Measurements from ENCODE around the gene ZNF334.

Gene ZNF334

DNA sequence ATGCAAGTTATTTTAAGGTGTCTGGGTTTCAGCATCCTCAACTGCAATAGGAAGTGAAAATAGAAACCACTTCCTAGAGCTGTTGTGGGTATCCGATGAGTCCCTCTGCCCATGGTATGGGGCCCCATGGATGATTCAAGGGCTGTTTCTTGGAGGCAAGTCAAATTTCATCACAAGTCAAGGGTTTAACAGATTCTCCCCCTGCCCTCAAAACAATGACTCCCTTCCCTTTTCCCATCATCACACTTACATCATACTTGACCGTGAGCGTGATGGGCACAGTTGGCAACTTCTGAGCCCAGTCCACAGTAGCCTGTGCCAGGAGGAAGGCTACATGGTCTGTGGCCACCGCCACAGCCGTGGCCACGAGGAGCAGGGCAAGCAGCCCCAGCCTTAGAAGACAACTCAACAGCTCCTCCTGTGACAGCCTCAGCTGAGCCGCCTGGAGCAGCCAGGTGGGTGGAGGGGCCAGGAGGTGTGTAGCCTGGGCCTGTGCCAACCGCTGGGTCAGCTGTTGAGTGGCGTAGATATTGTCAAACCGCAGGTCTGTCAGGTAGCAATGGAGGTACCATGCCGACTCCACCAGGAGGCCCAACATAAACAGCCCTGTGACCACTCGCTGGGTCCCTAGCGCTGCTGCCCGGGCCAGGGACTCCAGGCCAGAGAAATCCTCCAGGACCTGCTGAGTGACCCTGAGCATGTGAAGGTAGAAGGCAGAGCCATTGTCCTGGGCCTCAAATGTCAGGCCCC, 31.9 kb upstream of the ZNF334 start:
- DNase-seq: peak; percentile 24

DNA sequence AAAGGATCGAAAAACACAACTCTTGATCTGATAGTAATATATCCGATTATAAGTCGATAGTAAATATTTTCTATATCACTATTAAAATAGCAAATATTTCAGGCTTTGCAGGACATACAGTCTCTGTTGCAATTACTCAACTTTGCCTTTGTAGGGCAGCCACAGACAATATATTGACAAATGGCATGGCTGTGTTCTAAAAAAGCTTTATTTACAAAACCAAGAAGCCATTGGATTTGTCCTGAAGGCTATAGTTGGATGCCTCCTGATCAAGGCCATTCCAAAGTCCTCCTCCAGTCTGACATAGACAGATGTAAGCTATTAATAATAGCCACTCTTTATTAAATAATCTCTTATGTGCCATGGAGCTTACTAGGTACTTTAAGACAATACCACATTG, 31.2 kb upstream of the ZNF334 start:
- no peak for DNase-seq

GRCh38 chr20:46543959-46544358, 30.6 kb upstream of the ZNF334 start:
- DNase-seq: no peak

GRCh38 chr20:46543033-46543432, 29.7 kb upstream of the ZNF334 start:
- no peak for DNase-seq

DNA sequence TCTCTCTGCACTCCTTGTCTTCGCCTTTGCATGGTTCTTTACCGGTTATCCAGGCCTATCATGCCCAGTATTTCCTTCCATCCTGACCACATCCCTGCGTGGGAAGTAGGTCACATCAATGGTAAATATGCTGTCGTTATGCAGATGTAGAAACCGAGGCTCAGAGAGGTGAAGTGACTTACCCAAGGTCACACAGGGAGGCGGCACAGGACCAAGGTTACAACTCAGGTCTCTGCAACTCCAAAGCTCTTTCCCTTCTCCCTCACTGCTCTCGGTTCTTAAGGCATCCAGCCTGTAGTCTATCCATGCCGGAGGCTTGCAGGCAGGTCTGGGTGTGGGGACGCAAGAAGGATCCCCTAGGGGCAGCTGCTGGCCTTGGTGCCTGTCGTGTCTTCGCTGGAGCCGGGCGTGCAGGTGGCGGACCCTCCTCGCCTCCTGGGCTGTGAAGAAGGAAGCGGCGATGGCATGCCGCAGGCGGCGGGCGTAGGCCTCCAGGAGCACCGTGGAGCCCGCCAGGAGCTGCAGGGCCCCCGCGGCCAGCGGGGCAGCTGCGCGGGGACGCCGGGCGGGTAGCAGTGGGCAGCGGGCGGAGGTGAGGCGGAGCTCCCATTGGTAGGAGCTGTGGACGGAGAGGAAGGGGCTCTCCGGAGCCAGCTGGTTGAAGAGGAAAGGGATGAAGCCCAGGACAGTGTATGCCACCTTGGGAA, 28.0 kb upstream of the ZNF334 start:
- no peak for DNase-seq

DNA sequence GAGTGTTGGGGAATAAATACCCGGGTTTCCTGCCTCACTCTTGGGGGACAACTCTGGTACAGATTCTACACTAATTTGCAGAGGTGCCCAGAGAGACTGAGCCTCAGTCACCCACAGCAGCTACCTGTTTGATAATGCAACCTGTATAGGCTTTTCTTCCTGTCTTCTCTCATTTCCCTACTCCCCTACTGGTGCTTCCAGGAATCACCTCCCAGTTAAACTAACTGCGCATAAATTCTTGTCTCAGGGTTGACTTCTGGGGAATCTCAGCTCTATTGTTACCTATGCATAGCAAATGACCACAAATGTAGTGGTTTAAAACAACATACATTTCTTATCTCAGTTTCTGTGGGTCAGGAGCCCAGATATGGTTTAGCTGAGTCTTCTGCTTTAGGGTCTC, 25.8 kb upstream of the ZNF334 start:
- DNase-seq: no peak

GRCh38 chr20:46530640-46531039, 17.3 kb upstream of the ZNF334 start:
- DNase-seq: no peak

DNA sequence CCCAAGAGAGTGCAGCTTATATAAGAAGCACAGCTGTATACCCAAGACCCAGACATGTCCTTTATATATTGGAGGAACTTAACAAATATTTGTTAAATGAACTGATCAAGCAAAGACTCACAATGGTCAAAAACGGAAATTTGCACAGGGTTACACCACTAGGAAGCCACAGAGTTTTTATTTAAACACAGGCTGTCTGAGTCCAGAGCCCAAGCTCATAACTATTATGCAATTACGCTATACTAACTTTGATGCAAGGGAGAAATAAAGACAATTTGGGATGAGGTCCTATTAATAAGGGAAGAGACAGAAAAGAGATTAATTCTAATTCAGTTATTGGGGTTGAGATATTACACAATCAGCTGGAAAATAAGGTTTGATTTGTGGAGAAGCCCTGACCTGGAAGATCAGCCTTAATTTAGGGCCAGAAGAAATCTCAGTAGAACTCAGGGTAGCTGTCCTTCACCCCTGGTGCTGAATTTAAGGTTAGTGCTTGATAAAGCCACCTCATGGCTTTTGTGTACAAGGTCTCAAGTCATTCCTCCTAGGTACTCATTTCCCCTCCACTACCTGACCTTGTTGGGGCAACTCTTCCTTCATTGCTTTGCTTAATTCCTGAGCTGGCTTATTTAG, 10.5 kb upstream of the ZNF334 start:
- no peak for DNase-seq

- no peak for DNase-seq
Measured at GRCh38 chr20:46523108-46523507, 9.7 kb upstream of the ZNF334 start.

GRCh38 chr20:46520976-46521579, 7.7 kb upstream of the ZNF334 start:
- DNase-seq: peak; percentile 45

- DNase-seq: no peak
Measured at GRCh38 chr20:46520540-46520939, 7.2 kb upstream of the ZNF334 start.

GRCh38 chr20:46519471-46520068, 6.2 kb upstream of the ZNF334 start:
- no peak for DNase-seq

GRCh38 chr20:46509523-46509922, 3.8 kb downstream of the ZNF334 start:
- no peak for DNase-seq

GRCh38 chr20:46507760-46508407, 5.5 kb downstream of the ZNF334 start:
- DNase-seq: no peak

- DNase-seq: no peak
Measured at GRCh38 chr20:46505506-46505905, 7.9 kb downstream of the ZNF334 start.

DNA sequence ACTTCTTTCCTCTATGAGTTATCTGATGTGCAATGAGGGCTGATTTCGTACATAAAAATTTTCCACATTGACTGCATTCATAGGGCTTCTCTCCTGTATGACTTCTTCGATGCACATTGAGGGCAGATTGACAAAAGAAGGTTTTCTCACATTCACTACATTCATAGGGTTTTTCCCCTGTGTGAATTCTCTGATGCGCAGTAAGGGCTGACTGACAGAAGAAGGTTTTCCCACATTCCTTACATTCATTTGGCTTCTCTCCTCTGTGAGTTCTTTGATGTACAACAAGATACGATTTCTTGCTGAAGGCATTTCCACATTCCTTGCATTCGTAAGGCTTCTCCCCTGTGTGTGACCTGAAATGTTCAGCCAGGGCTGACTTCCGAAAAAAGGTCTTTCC, 11.4 kb downstream of the ZNF334 start:
- no peak for DNase-seq

- DNase-seq: no peak
Measured at GRCh38 chr20:46501337-46501942, 11.9 kb downstream of the ZNF334 start.

DNA sequence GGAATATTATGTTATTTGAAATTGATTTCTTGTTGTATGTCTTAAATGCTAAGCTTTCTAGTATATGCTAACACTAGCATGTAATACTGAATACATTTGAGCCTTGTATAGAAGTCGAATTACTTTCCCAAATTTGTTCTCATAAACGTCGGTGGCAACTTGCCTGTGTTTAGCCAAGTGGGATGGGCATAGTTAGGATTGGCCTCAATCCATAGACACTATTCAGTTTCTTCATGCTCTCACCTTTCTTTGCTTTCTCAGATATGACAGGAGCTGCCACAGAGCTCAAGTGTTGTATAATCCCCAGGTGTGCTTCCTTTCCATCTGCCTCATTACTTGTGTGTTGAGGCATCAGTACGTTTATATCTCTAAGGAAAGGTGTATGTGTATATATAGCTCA, 19.3 kb downstream of the ZNF334 start:
- DNase-seq: no peak

- no peak for DNase-seq
Measured at GRCh38 chr20:46491354-46491753, 22.0 kb downstream of the ZNF334 start.

DNA sequence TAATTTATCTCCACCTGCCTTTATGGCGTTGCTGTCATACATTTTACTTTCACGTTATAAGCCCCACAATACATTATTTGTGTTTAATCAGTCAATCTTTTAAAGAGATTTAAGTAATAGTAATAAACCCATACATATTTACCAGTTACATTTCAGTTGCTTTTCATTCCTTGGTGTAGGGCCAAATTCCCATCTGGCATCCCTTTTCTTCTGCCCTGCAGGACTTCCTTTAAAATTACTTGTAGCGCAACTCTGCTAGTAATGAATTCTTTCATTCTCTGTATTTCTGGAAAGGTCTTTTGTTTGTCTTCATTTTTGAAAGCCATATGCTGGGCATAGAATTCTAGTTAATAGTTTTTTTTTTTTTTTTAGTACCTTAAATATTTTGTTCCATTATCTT, 24.9 kb downstream of the ZNF334 start:
- DNase-seq: no peak

GRCh38 chr20:46487628-46488027, 25.7 kb downstream of the ZNF334 start:
- DNase-seq: no peak

- DNase-seq: no peak
Measured at GRCh38 chr20:46485431-46485830, 27.9 kb downstream of the ZNF334 start.
